ENCODE measurements around the gene RASA4B. TPM values are rescaled to one million over a fixed set of nuclear protein-coding genes. Genes with fewer than 3 reads are reported as not detected.
"Not testable (repeated sequence)": the region's sequence is repeated elsewhere in the genome, so short reads cannot be mapped to it uniquely, and the experiment has no call there.

The RASA4B gene
- total RNA-seq, 4 donors from 2014 or later = 26.5 to 30.7 (median 28.4) TPM

- H3K4me1 ChIP-seq = peaks cover 16% of the 10 kb centered on the region
- DNase-seq (ENCODE audit: low spot score in 2 of 2) = no peak
- 83% methylated on average over 8 of the region's 8 CpGs for WGBS
These were observed 57.1 kb downstream of the RASA4B start for GRCh38 chr7:102460467-102460866.

DNA sequence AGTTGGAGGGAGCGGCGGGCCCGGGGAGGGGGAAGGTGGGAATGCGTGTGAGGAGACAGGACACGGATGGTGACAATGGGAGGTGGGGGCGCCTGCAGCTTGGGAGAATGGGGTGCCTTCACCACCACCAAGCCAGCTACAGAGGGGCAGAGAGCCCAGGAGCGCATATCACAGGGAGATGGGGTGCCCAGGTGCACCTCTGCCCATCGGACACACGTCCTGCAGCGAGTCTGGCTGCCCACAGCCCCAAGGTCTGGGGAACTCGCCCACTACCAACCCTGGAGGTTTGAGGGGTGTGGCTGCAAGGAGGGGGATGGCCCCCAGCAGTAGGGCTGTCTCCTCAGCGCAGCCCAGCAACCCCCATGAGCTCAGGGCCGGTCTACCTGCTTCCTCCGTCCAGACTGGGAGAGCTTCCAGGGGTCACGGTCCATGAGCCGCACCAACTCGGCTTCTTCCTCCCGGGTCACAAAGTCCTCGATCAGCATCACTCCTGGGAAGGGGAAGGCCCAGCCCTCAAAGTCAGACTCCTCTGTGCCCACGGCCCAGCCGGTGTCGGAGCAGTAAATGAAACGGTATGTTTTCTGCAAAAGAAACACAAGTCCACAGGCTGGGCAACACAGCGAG, 58.2 kb downstream of the RASA4B start:
- DNase-seq (ENCODE audit: low spot score in 2 of 2) = no peak
- no peak overlapping the region for H3K4me3 ChIP-seq
- H3K27me3 ChIP-seq = no peaks in the 10 kb centered on the region
- H3K27ac ChIP-seq = no peak overlapping the region
- peaks cover 44% of the 10 kb centered on the region for H3K36me3 ChIP-seq
- no peaks in the 10 kb centered on the region for H3K9me3 ChIP-seq
- no peak for TF ChIP-seq POLR2A (IDR thresholded peaks at IDR 0.05)
- TF ChIP-seq POLR2AphosphoS5 (IDR thresholded peaks at IDR 0.05) = no peak
- no peak for TF ChIP-seq EP300 (IDR thresholded peaks at IDR 0.05)
- TF ChIP-seq CTCF (IDR thresholded peaks at IDR 0.05) = no peak
- H3K4me1 ChIP-seq = peaks cover 10% of the 10 kb centered on the region
- WGBS = 95% methylated on average over 23 of the region's 24 CpGs

More at GRCh38 chr7:102460467-102460866, 57.1 kb downstream of the RASA4B start:
- TF ChIP-seq POLR2AphosphoS5 (IDR thresholded peaks at IDR 0.05) (no peak), EP300 (IDR thresholded peaks at IDR 0.05) (no peak), POLR2A (IDR thresholded peaks at IDR 0.05) (no peak), CTCF (IDR thresholded peaks at IDR 0.05) (no peak)
- no peak overlapping the region for H3K4me3 ChIP-seq
- H3K27me3 ChIP-seq = no peaks in the 10 kb centered on the region
- H3K27ac ChIP-seq = no peak overlapping the region
- H3K36me3 ChIP-seq = peaks cover 40% of the 10 kb centered on the region
- no peaks in the 10 kb centered on the region for H3K9me3 ChIP-seq

DNA sequence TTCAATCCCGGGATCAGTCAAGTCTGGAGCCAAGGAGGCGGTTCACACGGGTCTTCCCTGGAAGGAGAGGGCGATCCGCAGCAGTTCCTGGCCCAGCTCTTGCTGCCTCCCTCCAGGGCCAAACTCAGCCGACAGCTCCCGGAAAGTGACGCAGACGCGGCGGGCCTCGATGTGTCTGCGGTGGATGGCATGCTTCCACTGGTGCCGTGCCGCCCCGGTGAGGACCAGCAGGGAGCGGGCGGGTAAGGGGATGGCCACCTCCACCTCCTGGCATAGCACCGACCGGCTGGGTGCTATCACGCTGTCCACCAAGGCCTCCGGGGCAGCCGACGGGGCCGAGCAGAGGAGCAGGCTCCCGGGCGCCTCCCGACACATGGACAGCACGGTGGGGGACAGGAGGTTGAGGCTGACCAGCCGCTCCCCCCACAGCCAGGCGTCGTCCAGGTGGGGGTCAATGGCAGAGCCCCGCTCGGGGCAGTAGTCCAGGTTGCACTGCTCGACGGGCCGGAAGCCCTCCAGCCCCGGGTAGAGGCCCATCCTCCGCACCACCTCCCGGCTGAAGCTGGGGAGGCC, 60.1 kb downstream of the RASA4B start:
- peaks cover 44% of the 10 kb centered on the region for H3K36me3 ChIP-seq
- no peaks in the 10 kb centered on the region for H3K4me1 ChIP-seq
- H3K4me3 ChIP-seq = no peak overlapping the region
- H3K27ac ChIP-seq = no peak overlapping the region
- H3K9me3 ChIP-seq = no peaks in the 10 kb centered on the region
- TF ChIP-seq CTCF (IDR thresholded peaks at IDR 0.05) (no peak), EP300 (IDR thresholded peaks at IDR 0.05) (no peak), POLR2AphosphoS5 (IDR thresholded peaks at IDR 0.05) (no peak), POLR2A (IDR thresholded peaks at IDR 0.05) (no peak)
- DNase-seq (ENCODE audit: low spot score in 2 of 2) = no peak
- no peaks in the 10 kb centered on the region for H3K27me3 ChIP-seq
- WGBS = 94% methylated on average over 29 of the region's 40 CpGs

- no peak for TF ChIP-seq POLR2AphosphoS5 (IDR thresholded peaks at IDR 0.05)
- no peak for TF ChIP-seq POLR2A (IDR thresholded peaks at IDR 0.05)
- no peak for TF ChIP-seq EP300 (IDR thresholded peaks at IDR 0.05)
- no peak for TF ChIP-seq CTCF (IDR thresholded peaks at IDR 0.05)
- Histone ChIP-seq H3K27me3 (no peaks in the 10 kb centered on the region), H3K36me3 (peaks cover 44% of the 10 kb centered on the region), H3K27ac (no peak overlapping the region), H3K4me1 (peaks cover 4% of the 10 kb centered on the region), H3K4me3 (no peak overlapping the region), H3K9me3 (no peaks in the 10 kb centered on the region)
- DNase-seq (ENCODE audit: low spot score in 2 of 2) = no peak
- WGBS = 77% methylated on average over 10 of the region's 10 CpGs
These were observed 61.2 kb downstream of the RASA4B start for GRCh38 chr7:102456327-102456726.

DNA sequence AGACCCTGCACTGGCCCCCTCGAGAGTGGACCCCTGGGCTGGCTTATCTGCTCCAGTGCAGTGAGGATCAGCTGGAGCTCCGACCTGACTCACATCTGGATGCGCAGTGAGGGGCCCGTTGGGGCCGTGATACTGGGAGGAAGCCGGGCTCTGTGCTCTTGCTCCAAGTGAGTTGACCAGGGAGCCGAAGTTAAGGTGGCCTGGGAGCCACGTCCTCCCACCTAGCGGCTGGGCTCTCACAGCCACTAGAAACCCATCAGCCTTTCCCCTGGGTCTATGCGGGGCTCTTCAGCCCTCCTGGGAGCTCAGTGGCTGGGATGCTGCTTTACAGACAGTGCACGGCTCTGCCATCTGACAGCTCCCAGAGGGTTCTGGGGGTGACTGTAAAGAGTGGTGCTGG, 62.0 kb downstream of the RASA4B start:
- Histone ChIP-seq H3K27ac (no peak overlapping the region), H3K27me3 (no peaks in the 10 kb centered on the region), H3K4me3 (no peak overlapping the region), H3K9me3 (no peaks in the 10 kb centered on the region), H3K4me1 (peaks cover 4% of the 10 kb centered on the region), H3K36me3 (peaks cover 44% of the 10 kb centered on the region)
- no peak for DNase-seq (ENCODE audit: low spot score in 2 of 2)
- TF ChIP-seq POLR2AphosphoS5 (IDR thresholded peaks at IDR 0.05) (no peak), POLR2A (IDR thresholded peaks at IDR 0.05) (no peak), EP300 (IDR thresholded peaks at IDR 0.05) (no peak), CTCF (IDR thresholded peaks at IDR 0.05) (no peak)
- 90% methylated on average over 2 of the region's 11 CpGs for WGBS

DNA sequence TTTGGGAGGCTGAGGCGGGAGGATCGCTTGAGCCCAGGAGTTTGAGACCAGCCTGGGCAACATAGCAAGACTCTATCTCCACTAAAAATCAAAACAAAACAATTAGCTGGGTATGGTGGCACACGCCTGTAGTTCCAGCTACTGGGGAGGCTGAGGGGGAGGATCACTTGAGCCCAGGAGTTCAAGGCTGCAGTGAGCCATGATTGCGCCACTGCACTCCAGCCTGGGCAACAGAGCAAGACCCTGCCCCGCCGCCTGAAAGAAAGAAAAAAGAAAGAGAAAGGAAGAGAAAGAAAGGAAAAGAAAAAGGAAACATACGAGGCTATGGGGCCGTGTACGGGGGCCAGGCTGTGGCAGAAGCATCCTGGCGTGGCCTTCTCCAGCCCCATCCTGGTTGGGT, 62.6 kb downstream of the RASA4B start:
- not testable (repeated sequence) for H3K4me1 ChIP-seq; H3K4me3 ChIP-seq; DNase-seq (ENCODE audit: low spot score in 2 of 2); H3K27ac ChIP-seq; H3K27me3 ChIP-seq; H3K9me3 ChIP-seq
- 88% methylated on average over 10 of the region's 10 CpGs for WGBS
- H3K36me3 ChIP-seq = peaks cover 44% of the 10 kb centered on the region

Measured in suprapubic skin (tissue), 4 donors.